Activated CD8-positive, alpha-beta memory T cell treated with anti-CD3 and anti-CD28 coated beads for 24 hours (primary cell): ENCODE data around the gene MAP3K1.
A peak's percentile ranks its signal among the peaks of the same experiment; 100 is the strongest.
"Not testable (repeated sequence)": the region's sequence is repeated elsewhere in the genome, so short reads cannot be mapped to it uniquely, and the experiment has no call there.

Experiments
- DNase-seq: peaks from one replicate; pipeline ENCODE4 v3.0.0-alpha.2; 2020

The MAP3K1 gene

DNA sequence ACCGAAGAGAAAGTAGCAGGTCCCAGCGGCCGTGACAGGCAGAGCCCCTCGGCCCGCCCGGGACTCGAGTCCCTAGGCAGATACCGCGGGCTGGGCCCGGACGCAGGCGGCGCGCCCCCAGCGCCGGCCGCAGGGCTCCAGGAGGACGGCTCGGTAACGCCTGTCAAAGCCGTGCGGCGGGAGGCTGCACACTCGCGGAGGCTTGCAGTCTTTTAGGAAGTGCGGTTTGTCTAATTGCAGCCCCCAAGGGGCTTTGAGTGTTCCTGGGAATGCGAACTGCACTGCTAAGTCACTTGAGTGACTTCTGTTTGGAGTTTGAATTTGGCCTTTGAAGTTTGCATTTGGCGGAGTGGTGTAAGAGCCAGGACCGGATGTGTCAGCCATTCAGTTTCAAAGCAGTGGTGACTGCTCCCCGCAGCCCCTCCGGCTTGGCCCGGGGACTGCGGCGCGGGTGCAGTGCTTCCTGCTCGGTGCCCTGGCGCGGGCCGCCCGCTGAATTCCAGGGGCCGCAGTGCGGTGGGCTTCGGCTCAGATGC lies 1.3 kb downstream of the MAP3K1 start:
- DNase-seq: peak; percentile 83

DNA sequence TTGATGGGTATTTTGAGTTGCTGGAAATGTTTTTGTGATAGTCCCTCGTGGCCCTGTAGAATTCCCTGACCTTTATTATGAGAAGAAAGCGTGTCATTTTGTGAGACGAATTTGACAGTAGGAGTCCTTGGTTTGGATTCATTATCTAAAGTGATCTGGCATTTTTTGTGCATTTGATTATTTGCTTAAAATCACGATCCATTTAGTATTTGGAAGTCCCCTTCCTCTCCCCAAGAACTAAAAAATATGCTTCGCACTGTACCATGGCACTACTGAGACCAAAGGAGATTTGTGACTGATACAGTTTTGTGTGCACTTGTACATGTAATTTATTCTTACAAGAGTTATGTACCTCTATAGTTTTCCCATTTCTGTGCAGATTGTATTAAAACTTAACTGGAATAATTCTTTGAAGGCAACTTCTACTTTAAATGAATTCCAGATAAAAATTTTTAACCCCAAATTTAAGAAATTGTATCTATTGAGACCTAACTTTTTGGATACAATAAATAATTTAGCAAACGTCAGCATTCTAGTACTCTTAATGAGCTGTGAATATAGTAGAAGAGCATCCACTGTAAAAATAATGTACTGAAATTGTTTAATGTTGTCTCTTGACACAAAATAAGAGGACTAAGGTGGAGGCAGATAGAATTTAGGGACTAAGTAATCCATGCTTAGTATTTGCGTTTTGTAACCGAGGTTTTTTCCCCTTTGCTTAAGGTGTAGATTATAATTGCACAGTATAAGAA lies 2.1 kb downstream of the MAP3K1 start:
- no peak for DNase-seq

DNA sequence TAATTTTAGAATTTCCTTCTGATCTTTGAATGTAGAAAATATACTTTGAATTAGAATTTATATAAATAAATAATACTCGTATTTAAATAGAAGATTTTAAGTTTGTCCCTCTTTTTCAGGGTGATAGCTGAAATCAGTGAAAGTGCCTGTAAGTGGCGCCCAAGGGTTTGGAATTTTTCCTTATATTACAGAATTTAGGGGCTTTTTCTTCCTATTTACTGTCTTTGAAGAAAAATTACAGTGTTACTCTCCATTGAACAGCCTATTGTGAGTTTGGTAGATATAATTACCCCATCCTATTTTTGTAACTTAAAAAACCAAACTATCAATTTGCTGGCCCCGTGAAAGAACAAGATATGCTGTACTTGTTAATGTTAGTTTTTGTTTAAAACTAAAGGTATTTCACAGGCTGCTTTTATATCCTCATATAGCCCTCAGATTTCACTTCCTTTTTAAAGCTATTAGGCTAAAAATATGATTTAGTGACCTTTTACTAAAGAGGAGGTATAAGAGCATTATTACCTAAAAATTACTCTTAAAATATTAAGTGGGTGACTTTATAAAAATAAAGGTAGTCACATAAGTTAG lies 3.2 kb downstream of the MAP3K1 start:
- no peak for DNase-seq

DNA sequence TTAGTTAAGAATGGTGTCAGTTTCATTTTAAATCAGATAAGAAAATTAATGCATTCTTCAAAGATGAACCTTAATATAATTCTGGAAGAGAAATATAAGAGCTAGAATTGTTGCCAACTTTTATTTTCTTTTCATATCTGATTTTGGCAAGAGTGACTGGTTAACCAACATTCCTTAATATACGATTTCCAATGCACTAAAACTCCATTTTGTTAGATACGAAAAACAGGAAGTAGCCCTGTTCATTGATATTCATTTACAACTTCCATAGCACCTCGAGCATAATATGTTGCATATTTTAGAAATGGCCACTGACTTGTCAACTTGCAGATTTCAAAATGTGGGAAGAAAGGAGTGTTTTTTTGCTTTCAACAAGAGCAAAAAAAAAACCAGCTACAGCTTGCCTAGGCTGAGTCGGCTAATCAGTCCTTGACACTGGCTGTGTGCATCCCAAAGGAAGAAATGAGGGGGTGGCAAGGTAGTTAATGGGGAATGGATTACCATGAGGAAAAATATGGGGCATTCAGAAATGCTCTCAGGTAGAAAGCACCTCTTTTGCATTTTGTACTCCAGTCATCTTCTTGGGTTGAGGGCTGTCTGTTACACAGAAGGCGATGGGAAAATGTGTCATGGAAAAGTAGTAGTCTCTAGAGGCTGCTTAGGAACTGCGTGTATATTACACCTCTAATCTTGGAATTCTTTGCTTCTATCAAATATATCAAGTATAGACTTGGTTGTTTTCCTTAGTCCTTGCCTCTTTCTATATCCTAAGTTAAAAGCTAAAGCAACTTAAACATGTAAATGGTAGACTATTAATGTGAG lies 3.9 kb downstream of the MAP3K1 start:
- no peak for DNase-seq

DNA sequence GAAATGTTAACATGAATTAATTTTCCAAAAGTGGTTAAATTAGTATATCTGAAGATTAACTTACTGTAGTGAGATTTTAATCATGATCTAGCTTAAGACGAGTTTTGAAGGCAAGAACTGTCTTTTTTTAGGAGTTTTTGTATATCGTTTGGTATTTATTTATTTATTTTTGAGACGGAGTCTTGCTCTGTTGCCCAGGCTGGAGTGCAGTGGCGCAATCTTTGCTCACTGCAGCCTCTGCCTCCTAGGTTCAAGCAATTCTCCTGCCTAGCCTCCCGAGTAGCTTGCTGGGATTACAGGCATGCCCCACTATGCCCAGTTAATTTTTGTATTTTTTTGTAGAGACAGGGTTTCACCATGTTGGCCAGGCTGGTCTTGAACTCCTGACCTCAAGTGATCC lies 6.5 kb downstream of the MAP3K1 start:
- not testable (repeated sequence) for DNase-seq

DNA sequence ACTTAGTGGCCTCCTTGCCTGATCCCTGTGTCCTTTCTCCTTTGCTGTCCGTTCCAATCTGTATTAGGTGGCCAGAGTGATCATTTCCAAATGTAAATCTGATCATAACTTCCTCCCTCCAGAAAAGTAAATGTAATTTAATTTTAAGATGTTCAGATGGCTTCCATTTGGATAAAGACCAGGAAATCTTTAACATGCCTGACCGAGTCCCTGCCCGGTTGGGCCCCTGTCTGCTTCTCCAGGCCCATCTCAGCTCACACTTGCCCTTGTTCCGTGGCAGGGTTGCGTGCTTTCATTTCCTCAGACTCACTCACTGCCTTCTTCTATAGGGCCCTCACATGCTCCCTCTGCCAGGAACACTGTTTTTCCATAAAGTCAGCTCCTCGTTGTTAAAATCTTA lies 7.6 kb downstream of the MAP3K1 start:
- DNase-seq: no peak

DNA sequence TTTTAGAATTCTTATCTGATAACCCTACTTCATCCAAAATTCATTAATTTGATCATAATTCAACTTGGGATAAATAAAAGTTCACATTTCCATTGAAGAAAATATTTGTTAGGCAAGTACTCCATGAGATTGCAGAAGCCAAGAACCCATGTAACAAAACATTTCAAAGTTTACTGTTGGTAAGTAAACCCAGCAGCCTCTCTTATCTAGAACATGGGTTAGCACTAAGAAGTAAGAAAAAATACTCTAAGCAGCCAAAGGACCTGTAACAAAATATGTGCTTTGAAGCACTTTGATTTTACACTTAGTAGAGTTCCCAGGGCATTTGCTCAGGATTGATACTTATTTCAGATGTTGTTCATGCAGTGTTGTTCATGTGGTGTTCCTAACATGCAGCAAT lies 8.7 kb downstream of the MAP3K1 start:
- no peak for DNase-seq

DNA sequence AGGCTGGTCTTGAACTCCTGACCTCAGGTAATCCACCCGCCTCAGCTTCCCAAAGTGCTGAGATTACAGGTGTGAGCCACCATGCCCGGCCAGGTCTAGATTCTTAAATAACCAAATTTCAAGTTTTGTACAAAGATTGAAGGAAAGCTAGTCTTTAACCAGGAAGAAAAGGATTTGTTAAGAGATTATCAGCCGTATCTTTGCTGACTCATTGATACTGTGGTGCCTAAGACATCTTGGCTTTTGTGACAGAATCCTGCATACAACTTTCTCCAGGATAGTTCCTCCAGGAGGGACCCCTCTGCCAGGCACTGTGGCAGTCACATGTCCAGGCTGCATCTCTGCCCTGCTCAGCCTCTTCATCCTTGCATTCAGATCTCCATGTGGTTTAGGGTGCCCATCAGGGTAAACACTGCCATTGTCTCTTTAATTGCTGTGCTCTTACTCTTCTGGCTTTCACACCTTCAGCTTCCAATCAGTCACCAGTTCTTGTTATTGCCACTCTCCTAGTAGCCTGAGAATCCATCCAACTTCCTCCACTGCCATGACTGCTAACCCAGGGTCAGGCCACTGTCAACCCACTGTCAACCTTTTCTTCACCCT lies 10.0 kb downstream of the MAP3K1 start:
- no peak for DNase-seq

DNA sequence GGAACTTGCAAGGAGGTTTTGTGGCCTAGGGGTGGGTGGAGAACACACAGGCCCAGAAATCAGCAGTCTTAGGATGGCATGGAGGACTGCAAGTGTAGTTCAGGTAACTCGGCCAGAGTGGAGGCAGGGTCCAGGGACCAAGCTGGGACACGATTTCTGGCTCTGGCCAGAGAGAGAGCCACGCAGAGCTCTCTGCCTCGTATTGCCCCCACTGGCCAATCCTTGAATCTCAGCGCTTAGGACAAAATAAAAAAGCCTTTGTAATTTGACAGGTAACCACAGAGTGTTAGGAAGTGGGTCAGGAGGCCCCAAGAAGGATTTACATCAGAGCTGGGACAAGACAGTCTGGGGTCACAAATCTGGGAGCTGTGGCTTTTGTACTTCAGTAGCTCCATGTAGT lies 11.7 kb downstream of the MAP3K1 start:
- DNase-seq: no peak

DNA sequence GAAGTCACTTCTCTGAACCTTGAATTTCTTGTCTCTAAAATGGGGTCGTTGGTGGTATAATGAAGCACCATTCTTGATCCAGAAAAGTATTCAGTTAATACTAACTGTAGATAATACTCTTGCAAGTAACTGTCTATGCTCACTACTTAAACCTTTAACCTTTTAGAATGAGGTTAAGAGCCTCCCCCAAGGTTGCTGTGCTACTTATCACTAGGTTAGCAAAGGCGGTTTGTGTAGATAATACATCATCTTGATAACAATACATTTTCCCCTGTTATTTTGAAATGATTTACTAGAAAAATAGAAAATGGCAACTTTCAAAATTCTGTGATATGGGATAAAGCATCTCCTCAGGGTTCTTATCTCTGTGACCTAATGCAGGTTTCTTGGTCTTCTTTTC lies 12.6 kb downstream of the MAP3K1 start:
- DNase-seq: no peak

DNA sequence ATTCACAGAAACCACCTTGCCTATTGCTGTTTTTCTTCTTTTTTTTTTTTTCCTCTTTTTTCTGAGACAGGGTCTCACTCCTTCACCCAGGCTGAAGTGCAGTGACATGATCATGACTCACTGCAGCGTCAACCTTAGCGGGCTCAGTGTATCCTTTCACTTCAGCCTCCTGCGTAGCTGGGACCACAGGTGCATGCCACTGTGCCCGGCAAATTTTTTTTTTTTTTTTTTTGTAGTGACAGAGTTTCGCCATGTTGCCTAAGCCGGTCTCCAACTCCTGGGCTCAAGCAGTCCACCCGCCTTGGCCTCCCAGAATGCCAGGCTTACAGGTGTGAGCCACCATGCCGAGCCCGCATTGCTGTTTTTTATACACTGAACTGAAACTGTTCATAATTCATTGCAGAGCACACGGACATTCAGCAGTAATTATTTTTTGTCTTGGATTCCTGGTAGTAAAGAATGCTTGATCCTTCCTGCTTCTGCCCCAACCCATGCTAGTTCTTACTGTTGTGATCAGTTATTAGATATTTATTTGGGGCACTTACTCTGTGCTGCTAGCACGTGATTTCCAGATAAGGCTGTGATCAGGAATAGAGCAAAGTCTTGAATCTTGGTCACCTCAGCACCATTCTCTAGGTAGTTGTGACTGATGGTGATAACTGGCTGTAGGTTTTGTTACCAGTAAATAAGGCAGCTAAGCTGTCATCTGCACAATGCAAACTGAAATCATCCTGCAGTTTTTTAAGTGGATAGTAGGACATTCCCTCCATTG lies 14.0 kb downstream of the MAP3K1 start:
- no peak for DNase-seq

DNA sequence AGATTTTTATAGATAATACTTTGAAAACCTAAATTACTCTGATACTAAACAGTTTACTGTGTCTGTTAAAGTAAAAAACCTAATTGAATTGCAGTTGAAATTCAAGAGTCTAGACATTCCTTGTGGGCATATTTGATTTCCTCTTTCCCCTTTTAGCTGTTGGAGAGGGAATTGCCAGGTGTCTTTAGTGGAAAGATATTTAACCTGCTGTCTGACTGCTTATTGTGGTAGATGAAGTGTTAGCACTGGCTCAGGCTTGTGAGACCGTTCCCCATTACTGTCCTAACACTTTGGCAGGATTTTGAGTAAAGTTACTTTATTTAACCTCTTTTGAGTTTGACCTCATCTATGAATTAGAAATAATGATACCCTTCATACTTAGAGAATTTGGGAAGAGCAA lies 16.4 kb downstream of the MAP3K1 start:
- no peak for DNase-seq

DNA sequence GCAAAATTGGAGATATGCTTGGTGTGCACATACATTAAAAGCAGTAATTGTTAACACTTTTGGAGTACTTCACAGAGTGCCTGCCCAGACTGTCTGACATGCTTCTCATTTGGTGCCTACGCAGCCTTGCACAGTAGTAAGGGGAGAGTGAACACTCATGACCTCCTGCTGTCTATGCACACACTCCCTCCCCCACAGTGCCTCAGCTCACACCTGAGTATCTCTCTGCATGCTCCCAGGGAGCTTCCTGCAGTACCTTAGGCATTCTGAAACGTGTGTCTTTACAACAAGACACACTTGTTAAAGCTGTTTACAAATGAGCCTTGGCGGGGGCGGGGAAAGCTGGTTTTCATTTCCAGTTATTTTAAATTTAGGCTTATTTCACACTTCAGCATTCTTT lies 18.0 kb downstream of the MAP3K1 start:
- DNase-seq: no peak

DNA sequence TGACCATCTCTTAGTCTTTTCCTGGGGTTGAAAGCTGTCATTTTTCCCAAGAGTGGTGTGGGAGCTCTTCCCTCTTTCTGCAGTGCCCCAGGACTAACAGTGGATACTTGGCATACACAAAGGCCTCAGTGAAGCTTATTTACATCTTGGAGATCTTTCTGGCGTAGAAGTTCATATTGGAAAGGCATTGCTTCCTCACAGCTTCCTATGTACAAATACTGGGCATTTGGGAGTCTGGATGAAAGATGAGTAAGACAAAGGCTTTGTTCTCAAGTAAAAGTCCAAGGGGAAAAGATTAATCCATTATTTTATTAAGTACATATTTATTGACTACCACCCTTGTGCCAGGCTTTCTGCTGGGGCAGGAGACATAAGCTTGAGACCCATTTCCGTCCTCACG lies 22.0 kb downstream of the MAP3K1 start:
- DNase-seq: no peak

DNA sequence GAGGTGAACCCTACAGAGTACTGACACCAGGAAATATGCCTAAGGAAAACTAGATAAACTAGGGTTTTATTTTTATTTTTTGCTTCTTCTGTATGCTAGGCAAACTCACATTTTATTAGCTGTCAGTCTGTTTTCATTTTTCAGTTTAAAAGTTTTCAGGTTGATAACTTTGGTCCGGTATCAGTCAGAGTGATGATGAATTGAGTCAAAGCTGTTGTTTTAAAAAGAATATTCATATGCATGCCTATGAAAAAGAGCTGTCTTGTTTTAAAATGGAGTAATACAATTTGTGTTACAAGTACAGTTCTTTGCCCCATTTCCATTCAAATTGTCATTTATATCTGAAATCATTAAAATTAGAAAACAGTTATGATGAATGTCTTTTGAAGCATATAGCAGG lies 22.6 kb downstream of the MAP3K1 start:
- DNase-seq: no peak

DNA sequence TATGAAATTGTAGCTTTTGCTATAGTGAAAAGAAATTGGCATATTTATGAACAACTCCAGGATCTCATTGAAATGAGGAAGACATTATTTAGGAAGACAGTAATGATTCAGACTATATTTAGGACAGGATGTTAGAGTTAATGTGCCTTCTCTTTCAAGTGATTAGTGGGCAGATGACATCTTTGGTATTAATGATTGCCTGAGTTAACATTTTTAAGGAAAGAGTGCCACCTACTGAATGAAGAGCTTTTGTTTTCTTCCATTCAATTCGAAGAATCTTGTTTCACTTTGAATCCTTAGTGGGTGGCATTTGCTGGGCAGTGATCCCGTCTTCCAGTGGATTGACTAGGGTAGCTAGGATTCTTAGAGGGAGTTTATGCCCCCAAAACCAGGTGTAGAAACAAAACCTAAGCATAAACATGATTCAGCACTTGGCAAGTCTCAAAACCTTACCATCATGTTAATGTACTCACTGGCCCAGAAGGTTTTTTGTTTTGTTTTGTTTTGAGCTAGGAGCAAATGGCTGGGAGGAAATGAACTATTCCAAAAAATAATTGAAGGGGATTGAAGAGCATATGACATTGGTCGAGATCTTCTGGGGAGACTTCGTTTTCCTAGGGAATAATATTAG lies 23.2 kb downstream of the MAP3K1 start:
- DNase-seq: no peak

DNA sequence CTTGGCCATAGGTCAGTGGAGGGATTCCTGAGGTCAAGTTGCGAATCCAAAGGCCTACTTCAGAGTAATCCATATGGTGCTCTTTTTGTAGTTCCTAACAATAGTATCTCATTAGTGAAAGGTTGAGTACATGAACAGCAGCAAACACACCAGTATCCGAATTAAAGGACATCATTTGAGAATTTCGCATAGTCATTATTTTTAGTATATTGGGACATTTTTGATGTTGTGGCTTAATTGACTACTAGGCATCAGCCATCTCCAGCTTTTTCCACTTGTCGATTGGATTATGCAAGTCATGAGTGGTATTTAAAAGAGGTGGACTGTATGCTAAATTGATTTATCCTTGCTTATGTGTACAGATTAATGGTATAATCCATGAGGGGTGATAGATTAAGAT lies 23.7 kb downstream of the MAP3K1 start:
- DNase-seq: no peak

DNA sequence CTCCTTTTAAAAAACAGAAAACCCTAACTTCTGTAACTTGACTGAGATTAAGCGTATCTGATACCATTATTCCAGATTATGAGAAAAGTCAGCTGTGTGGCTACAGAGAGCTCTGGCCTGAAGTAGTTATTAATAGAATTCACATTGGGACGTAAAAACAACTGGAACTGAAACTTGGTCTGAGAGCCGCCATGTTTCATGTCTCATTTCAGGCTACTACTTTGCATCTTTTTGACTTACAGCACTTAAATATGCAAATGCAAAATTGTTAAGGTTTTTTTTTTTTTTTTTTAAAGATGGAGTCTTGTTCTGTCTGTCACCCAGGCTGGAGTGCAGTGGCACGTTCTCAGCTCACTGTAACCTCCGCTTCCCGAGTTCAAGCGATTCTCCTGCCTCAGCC lies 25.2 kb downstream of the MAP3K1 start:
- DNase-seq: no peak

DNA sequence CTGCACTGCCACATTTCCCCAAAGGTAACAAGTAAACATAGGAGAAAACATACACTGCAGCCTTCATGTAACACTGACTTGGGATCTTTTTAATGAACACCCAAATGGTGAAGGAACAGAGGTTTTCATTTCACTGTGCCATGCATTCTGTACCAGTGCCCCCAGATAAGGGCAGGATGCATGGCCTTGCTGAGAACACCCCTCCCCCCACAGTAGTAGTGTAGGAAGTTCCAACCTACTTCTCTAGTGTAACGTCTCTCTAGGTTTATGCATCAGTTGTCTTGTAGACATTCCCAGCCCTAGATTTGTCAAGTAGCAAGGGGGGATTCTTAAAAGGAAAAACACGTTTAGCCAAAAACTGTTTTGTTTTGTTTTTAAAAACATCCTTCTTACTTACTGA lies 29.9 kb downstream of the MAP3K1 start:
- no peak for DNase-seq

DNA sequence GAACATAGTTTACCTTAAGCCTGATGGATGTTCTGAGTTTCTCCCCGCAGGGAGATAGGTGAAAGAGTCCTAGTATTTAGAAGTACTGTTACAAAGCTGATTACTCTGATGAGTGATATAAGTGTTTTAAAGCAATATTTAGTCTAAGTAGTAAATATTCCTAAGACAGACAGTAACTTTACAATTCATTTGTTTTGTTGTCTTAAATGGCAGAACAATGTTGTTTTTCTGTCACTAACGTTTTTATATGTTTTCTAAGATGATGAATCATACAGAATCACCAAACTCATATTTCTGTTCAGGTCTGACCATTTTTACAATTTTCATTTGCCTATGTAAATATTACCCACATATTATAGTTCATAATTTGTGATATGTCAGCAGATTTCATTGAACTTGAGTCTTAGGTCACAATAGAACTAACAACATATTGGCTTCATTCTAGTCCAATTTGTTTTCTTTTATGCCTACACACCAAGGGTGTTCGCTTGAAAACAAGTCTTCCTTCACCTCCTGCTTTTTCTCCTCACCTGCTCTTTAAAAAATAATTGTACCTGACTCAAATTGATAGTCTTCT lies 30.6 kb downstream of the MAP3K1 start:
- DNase-seq: no peak

DNA sequence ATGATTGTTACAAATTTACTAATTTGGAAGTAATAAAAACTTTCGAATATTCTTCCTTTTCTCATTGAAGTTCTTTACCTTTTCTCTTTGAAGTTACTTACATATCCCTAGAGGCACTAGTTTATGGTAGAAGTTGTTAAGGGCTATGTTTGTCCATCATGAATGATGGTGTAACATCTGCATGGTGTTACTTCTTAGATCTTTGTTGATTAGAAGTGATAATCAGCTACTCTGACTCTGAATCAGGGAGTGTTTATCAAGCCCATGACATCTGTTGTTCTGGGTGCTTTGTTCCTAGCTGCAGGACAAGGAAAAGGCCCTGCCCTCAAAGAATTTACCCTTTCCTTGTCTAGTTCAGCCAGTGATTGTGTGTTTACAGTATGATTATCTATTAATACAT lies 32.9 kb downstream of the MAP3K1 start:
- DNase-seq: no peak

DNA sequence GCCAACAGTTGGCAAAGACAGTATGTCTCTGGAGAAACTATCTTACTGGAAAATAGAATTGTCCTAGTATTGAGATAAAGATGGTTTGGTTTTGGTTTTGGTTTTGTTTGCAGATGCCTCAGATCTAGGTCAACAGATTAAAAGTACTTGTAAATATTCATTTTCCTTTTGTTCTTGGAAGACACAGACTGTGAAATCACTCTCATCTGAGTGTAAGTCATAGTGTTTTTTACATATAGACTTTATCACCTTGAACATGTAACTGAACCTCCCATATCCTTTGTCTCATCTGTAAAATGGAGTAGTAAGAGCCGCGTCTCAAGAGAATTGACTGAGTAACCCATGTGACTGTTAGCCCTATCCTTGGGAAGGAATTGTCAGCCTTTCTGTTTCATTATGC lies 34.3 kb downstream of the MAP3K1 start:
- no peak for DNase-seq
